ENCODE measurements around the gene ELAC2.

The ELAC2 gene

GRCh38 chr17:13016881-13017654 is 759 bp downstream of the ELAC2 start:
- no peak for DNase-seq

GRCh38 chr17:13014801-13015200 is 3.0 kb downstream of the ELAC2 start:
- no peak for DNase-seq

- DNase-seq = no peak
These were observed 6.9 kb downstream of the ELAC2 start for GRCh38 chr17:13010959-13011358.

- DNase-seq = no peak
These were observed 9.4 kb downstream of the ELAC2 start for GRCh38 chr17:13008461-13008860.

- no peak for DNase-seq
These were observed 12.3 kb downstream of the ELAC2 start for GRCh38 chr17:13005530-13005929.

- no peak for DNase-seq
These were observed 13.5 kb downstream of the ELAC2 start for GRCh38 chr17:13004336-13004735.

GRCh38 chr17:13003927-13004326 is 13.9 kb downstream of the ELAC2 start:
- DNase-seq = no peak

- no peak for DNase-seq
These were observed 14.4 kb downstream of the ELAC2 start for GRCh38 chr17:13003454-13003851.

GRCh38 chr17:13002761-13003453 is 14.9 kb downstream of the ELAC2 start:
- DNase-seq = peak; percentile 0

GRCh38 chr17:13001991-13002615 is 15.7 kb downstream of the ELAC2 start:
- no peak for DNase-seq

GRCh38 chr17:13000561-13000960 is 17.3 kb downstream of the ELAC2 start:
- DNase-seq = no peak

GRCh38 chr17:12998874-12999273 is 19.0 kb downstream of the ELAC2 start:
- DNase-seq = no peak

GRCh38 chr17:12998461-12998860 is 19.4 kb downstream of the ELAC2 start:
- DNase-seq = no peak

- no peak for DNase-seq
These were observed 20.9 kb downstream of the ELAC2 start for GRCh38 chr17:12996941-12997340.

- no peak for DNase-seq
These were observed 21.5 kb downstream of the ELAC2 start for GRCh38 chr17:12996357-12996756.

GRCh38 chr17:12995896-12996295 is 21.9 kb downstream of the ELAC2 start:
- no peak for DNase-seq

- DNase-seq = no peak
These were observed 22.5 kb downstream of the ELAC2 start for GRCh38 chr17:12995106-12995895.

- DNase-seq = no peak
These were observed 23.3 kb downstream of the ELAC2 start for GRCh38 chr17:12994341-12995074.

GRCh38 chr17:12993631-12994030 is 24.2 kb downstream of the ELAC2 start:
- DNase-seq = no peak

GRCh38 chr17:12992676-12993075 is 25.2 kb downstream of the ELAC2 start:
- no peak for DNase-seq

GRCh38 chr17:12990926-12991325 is 26.9 kb downstream of the ELAC2 start:
- no peak for DNase-seq

GRCh38 chr17:12990041-12990808 is 27.6 kb downstream of the ELAC2 start:
- DNase-seq = no peak

Data from KG1 (cell line).